NCI-H2081 (cell line): ENCODE data around the gene SHISA7.
A peak's percentile ranks its signal among the peaks of the same experiment; 100 is the strongest.

ENCODE experiments used
- DNase-seq, 2 experiments: peaks; one replicate each; lab custom pipeline; 2025; lab: John Stamatoyannopoulos, UW

Gene SHISA7

DNA sequence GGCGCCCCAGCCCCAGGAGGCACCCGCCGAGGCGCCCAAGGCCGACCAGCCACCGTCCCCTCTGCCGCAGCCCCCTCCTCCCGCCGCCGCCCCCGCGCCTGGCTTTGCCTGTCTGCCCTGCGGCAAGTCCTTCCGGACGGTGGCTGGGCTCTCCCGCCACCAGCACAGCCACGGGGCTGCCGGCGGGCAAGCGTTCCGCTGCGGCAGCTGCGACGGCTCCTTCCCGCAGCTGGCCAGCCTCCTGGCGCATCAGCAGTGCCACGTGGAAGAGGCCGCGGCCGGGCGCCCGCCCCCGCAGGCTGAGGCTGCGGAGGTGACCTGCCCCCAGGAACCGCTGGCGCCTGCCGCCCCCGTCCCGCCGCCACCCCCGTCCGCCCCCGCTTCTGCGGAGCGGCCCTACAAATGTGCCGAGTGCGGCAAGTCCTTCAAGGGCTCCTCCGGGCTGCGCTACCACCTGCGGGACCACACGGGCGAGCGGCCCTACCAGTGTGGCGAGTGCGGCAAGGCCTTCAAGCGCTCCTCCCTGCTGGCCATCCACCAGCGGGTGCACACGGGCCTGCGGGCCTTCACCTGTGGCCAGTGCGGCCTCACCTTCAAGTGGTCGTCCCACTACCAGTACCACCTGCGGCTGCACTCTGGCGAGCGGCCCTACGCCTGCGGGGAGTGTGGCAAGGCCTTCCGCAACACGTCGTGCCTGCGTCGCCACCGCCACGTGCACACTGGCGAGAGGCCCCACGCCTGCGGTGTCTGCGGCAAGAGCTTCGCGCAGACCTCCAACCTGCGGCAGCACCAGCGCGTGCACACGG, 39.3 kb upstream of the SHISA7 start:
- DNase-seq, result no peak

DNA sequence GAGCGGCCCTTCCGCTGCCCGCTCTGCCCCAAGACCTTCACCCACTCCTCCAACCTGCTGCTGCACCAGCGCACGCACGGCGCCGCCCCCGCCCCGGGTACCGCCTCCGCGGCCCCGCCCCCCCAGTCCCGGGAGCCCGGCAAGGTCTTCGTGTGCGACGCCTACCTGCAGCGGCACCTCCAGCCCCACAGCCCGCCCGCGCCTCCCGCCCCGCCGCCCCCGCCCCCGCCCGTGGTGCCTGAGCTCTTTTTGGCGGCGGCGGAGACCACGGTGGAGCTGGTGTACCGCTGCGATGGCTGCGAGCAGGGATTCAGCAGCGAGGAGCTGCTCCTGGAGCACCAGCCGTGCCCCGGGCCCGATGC, 38.7 kb upstream of the SHISA7 start:
- DNase-seq, result no peak

DNA sequence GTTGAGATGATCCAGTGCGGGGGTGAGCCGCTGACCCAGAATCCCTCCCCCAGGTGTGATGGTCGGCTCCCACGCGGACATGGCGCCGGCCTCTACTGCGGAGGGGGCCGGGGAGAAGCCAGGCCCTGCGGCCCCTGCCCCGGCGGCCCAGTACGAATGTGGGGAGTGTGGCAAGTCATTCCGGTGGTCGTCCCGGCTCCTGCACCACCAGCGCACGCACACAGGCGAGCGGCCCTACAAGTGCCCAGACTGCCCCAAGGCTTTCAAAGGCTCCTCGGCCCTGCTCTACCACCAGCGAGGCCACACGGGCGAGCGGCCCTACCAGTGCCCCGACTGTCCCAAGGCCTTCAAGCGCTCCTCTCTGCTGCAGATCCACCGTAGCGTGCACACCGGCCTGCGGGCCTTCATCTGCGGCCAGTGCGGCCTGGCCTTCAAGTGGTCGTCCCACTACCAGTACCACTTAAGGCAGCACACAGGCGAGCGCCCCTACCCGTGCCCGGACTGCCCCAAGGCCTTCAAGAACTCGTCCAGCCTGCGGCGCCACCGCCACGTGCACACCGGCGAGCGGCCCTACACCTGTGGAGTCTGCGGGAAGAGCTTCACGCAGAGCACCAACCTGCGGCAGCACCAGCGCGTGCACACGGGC, 38.2 kb upstream of the SHISA7 start:
- DNase-seq, result no peak

DNA sequence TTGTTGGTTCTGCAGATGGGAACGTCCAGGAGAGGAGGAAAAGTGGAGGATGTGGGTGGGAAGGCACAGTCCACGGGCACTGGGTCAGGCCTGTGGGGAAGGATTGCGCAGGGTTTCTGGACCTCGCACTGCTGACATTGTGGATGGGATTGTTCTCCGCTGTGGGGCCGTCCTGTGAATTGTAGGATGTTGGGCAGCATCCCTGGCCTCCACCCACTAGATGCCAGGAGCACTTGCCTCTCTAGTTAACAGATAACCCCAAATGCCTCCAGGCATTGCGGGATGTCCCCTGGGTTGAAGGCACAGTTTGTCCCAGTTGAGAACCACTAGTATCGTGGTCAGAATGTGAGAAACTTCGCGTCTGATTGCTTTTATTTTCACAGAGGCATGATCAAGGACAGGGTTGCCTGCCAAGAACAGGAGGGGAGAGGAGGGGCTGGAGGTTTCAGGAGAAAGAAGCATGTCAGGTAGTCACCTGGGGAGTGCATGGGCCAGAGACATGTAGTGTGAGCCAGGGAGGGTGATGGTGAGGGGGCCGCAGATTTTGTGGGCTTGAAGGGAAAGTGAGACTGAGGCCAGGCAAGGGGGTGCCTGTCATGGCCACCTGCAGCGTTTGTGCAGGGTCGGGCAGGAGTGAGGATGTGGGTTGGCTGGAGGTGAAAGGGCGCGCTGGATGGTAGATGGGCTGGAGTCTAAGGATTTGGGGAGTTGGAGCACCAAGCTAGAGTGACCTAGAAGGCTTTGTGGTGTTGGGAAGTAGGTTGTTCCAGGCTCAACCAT, 36.5 kb upstream of the SHISA7 start:
- no peak for DNase-seq

DNA sequence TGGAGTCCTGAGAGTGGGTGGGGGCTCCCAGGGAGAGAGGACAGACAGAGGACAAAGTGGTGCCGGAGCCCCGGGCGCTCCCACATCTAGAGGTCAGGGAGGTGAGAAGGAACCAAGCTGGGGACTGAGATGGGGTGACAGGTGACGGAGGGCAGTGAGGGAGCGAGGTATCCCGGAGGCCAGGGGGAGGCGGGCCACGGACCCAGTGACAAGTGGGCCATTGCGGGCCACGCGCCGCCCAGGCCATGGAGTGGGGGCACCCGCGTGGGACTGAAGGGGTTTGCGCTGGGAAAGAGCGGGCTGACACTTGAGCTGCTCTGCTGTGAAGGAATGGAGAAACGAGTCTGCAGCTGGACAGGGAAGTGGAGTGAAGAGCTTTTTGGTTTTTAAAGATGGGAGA, 35.9 kb upstream of the SHISA7 start:
- DNase-seq, result no peak

DNA sequence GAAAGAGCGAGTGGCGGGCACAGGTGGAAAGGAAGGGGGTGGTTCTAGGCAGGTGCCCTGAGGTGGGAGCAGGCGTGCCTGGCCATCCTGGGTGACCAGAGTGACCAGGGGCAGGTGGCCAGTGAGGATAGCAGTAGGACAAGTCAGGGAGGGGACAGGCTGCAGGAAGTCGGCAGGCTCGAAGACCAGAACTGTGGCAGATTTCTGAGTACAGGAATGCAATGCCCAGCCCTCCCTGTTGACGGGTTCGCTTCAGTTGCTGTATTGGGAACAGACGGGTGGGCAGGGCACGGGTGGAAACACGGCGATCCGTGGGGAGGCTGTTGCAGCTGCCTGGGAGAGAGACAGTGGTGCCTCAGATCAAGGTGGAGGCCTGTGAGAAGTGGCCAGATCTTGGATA, 35.3 kb upstream of the SHISA7 start:
- DNase-seq, result no peak

DNA sequence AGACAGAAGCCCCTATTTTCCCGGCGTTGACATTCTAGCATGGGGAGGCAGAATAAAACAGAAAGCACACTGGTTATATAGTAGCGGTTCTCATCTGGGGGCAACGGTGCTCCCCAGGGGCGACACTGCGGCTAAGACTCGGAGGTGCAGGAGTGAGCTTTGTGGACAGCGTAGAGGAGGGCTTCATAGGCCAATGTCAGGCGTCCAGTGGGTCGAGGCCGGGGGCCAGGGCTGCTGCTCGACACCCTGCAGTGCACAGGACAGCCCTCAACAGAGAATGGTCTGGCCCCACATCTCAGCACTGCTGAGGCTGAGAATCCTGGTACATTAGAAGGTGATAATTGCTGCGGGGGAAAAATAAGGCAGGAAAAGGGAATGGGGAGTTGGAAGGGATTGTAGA, 34.8 kb upstream of the SHISA7 start:
- no peak for DNase-seq

DNA sequence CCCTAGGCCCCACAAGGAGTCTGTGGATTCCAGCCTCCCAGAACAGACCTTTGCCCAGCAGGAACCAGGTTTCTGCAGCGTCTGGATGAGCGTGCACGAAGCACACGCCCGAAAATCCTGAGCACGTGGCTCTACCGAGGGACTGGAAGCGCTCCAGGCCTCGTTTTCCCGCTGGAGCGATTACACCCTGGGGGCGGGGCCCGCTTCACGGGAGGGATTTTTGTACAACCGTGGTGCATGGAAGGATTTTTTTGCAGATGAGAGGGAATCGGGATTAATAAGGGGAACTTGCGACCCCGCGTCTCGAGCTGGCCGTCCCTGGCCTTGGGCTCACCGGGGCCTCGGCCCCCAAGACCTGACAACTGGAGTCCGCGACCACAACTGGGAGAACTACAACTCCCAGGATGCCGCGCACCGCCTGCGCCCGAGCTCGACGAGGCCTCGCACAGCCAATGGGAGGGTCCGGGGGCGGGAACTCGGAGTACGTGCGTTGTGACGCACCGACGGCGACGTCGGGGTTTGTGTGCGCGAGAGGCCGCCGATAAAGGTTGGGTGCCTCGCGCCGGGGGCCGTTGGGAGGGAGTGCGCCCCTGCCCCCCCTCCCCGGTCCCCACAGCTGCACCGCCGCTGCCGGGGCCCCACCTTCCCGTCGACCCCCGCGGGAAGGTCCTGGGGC, 33.1 kb upstream of the SHISA7 start, which contains the start of gene ZNF628:
TSS of gene ZNF628 (plus strand) at position 518 of the 676 bp plus-strand sequence. CDS start 3,294 bp downstream, outside the sequence.
- DNase-seq, result peak; percentile 98

DNA sequence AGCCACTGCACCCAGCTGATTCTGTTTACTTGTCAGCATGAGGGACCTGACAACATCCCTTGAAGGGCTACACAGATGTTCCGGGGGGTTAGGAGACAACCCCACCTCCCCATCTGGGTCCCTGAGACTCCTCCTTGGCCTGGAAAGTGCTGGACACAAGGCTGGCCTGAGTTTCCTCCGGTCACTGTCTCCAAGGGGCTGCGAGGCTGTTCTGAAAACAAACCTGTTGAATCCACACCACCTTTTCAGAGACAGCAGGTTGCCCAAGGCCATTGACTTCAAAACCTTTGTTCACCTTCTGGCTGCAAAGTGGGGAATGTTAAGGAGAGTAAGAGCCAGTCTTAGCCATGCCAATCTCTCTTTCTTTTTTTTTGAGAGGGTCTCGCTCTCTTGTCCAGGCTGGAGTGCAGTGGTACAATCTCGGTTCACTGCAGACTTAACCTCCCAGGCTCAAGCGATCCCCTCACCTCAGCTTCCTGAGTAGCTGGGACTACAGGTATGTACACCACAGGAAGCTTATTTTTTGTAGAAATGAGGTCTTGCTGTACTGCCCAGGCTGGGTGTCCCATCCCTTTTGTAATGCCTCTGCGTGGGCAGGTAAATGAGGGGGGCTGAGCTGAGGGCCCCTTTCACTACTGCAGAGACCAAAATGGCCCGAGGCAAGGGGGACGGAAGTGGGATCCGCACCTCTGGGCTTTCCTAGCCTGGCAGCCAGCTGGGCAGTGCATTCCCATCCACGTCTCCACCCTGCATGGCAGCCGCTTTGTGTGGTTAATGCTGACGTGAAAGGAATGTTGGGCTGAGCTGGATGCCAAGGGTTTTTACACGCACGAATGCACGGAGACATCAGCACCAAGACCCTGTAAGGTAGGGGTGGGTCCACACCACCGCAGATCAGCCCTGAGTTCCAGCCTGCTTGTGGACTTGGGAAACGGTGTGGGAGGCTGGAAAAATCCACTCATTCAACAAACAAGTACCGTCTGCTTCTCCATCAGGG, 31.5 kb upstream of the SHISA7 start:
- no peak for DNase-seq

DNA sequence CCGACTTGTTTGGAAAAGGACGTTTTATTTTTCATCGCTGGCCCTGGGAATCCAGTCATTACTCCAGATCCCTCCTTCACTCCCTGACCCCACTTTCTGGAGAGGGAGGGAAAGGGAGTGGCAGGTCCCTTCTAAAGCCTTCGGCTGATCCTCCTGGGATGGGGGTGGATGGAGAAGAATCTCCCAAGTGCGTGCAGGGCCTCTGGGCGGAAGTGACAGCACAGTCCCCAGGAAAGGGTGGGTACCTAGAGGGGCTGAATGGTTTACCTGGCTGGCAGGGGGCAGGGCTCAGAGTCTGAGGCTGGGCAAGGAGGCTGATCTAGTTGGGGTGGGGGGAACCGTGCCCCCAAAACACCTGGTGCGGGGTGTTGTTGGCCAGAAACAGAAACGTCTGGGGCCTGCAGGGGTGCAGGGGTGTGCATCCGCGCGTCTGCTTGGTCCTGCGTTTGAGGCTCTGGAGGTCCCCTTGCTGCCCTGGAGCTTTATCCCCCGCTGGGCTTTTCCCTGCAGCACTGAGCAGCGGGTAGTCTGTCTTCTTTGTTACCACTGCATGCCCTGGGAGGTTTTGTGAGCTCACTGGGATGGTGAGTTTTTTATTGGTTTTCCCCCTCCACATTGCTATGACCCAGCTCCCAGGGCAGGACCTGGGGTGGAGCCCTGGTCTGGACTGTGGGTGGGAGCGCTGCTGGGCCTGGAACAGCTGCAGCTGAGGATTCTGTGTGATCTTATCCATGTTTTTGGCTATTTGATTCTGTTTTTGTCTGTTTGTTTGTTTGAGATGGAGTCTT, 30.3 kb upstream of the SHISA7 start:
- DNase-seq, result no peak

DNA sequence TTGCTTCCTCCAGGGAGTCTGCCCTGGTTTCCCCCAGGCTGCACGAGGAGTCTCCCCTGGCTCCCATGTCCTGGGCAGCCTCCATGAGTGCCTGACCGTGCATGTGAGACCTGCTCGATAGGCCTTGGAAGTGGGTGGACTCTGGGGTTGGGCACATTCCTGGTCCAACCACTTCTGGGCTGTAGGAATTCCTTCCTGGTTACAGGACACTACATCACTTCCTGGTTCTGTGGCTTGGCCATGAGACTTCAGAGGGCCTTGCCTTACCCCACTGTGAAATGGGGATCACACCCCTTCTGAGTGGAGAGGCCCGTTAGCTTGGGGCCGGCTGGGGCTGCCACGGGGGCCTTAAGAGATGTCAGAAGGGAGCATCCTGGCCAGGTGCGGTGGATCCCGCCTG, 29.4 kb upstream of the SHISA7 start:
- no peak for DNase-seq

DNA sequence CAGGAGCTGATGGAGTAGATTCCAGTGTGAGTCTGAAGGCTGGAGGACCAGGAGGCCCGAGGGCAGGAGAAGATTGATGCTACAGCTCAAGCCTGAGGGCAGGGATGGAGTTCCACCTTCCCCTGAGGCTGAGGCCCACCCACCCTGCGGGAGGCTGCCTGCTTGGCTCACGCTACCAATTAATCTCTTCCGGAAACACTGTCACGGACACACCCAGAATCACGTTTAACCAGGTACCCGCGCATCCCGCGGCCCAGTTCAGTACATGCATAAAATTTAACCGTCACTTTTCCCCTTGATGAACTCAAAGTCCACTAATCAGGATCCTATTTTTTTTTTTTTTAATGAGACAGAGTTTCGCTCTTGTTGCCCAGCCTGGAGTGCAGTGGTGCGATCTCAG, 28.2 kb upstream of the SHISA7 start:
- DNase-seq, result no peak

DNA sequence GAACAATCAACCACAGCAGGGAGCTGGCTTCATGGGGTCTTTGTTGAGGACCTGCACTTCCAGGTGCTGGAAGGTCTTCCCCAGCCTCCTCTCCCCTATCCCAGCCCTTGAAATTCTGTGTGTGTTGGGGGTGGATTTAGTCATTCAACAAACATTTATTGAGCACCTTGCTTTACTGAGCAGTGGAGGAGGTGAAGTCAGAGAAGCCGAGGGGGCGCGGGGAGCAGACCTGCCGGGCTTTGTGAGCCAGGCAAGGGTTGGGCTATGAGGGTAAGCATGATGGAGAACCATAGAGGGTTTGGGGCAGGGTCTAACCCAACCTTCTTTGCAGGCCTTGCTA, 24.9 kb upstream of the SHISA7 start:
- no peak for DNase-seq

DNA sequence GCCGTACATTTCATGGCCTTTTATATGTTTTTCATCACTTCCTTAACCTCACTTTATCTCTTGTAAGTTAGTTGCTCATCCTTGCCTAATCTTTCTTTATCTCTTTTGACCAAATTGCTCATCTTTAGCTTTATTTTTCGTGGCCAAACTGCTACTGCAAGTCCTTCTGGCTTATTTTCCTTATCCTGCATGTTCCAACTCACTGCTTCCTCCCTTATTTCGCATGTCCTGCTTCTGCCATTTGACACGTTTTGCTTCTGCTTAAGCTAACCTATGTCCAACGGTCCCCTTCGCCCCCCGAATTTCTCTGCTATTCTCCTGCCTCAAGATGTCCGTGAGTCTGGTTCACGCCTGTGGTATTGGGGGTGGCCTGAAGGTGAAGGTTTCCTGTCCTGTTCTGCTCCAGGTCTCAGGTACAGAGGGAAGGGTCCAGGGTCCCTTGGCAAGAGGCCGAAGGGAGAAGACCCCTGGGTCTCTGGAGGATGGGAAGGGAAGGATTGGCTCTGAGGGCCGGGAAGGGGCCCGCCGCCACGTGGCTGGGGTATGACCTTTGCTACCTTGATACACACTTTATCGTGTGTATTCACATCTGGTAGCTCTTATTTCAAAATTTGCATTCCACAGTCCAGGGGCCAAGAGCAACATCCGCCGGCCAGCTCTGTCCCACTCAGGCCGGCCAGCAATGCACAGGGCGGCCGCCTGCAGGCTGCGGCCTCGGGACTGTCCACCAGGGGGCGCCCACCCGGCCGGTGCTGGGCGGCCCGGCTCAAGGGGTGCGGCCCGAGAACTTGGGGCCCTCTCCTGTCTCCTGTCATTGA, 24.3 kb upstream of the SHISA7 start:
- DNase-seq, result no peak

DNA sequence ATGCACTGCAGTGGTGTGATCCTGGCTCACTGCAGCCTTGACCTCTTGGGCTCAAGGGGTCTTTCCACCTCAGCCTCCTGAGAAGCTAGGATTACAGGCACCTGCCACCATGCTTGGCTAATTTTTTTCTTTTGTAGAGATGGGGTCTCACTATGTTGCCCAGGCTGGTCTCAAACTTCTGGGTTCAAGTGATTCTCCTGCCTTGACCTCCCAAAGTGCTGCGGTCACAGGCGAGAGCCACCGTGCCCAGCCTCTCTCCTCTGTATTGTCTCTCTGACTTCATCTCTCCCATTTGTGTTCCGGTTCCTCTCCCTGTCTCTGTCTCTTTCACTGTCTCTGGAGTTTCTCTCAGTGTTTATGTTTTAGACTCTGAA, 23.1 kb upstream of the SHISA7 start:
- DNase-seq, result no peak

DNA sequence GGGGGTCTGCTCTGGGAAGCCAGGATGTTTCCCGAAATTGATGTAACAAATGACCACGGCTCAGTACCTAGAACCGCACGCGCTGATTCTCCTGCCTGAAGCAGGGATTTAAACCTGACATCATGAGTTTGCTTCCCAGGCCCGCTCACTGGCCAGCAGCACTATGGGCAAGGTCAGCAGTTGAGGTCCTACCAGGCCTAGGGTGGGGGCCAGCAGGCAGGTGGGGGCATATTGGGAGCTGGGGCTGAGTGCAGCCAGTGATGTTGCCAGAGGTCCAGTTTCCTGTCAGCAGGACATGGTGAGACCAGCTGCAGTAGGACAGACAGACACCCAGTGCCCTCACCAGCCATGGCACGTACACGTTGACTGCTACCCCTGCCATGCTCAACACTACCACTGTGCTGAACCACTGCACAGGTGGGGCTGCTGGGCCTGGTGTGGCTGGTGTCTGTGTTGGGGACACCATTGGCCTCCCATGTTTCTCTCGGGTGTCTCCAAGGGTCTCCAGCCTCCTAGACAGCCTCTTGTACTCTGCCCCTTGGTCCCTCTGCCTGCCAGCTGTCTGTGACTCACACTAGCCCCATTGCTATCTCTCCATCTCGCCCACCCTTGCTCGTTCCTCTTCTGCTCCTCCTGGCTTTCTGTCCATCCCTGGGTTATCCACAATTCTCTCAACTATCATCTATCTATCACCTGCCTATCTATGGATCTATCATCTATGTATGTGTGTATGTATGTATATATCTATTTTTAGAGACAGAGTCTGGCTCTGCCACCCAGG, 22.6 kb upstream of the SHISA7 start:
- no peak for DNase-seq

DNA sequence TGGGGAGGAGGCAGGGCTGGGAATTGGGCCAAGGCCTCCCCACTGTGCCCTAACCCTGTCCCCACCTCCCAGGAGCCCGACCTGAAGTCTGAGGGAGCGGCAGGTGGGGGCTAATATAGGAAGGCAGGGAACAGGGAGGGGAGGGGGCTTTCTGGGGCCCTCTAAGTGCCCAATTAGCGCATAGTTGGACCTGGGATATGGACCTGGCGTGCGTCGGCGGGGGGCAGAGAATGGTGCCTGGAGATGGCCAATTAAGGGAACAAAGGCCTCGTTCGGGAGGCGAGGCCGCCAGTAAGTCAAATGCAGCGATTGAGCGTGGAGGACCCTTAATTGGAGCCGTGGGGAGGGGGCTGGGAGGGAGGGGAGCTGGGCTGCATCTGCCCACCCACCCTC, 21.6 kb upstream of the SHISA7 start, which contains the start of gene C19orf85:
TSS of gene C19orf85 (minus strand) at position 90 of the 393 bp plus-strand sequence. CDS start 197 bp downstream, outside the sequence.
- DNase-seq, result no peak

DNA sequence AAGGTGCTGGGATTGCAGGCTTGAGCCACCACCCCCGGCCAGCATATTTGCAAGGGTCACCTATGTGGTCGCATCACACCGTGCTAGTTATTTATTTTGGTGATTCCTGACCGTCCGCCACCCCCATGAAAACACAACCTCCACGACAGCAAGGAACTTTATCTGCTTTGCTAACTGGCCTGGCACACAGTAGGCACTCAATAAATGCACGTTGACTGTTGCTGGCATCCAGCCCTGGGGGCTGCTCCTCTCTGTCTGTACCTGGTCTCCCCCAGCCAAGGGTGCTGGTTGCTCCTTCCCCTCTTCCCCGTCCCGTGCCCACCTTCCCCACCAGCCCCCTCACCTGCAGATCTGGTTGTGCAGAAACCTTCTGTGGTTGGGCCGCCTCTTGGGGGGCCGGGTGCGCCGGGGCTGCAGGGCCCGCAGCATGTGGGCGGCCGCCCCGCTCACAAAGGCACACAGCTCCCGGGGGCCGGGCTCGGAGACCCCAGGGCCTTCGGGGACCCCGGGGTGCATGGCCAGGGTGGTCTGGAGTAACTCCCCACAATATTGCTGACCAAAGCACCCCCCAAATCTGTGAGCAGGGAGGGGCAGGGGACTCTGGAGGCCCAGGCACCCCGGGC, 21.1 kb upstream of the SHISA7 start:
- DNase-seq, result no peak
